ENCODE data around the gene RNF121.
A peak's percentile ranks its signal among the peaks of the same experiment; 100 is the strongest.
"Not testable (repeated sequence)": the region's sequence is repeated elsewhere in the genome, so short reads cannot be mapped to it uniquely, and the experiment has no call there.

Gene RNF121

GRCh38 chr11:71928737-71929443, at the start of gene RNF121:
RNF121 (plus strand) TSS chr11:71929046; CDS start chr11:71929062, 16 bp downstream.
- H3K27ac ChIP-seq (ENCODE audit: low read depth in 2 of 2, low read length in 2 of 2), result peak within 1 kb of the TSS; percentile 92 to 93
- H3K36me3 ChIP-seq (ENCODE audit: control insufficient read depth in 2 of 2, insufficient read depth in 2 of 2, low read length in 2 of 2), result no peaks in the 10 kb centered on the region
- H3K4me3 ChIP-seq (ENCODE audit: low read length in 2 of 2), result peak within 1 kb of the TSS; percentile 96 to 97
- peak within 1 kb of the TSS; percentile 79 to 97 for H3K9ac ChIP-seq (ENCODE audit: low read depth in 1 of 2, low read length in 2 of 2)
- H3K27me3 ChIP-seq (ENCODE audit: control insufficient read depth in 2 of 2, insufficient read depth in 2 of 2, low read length in 2 of 2), result no peaks in the 10 kb centered on the region
- H3K9me3 ChIP-seq (ENCODE audit: control insufficient read depth in 2 of 2, low read length in 2 of 2), result no peaks in the 10 kb centered on the region
- H3K4me1 ChIP-seq (ENCODE audit: control insufficient read depth in 2 of 2, insufficient read depth in 2 of 2, low read length in 2 of 2), result peaks cover 10 to 16% of the 10 kb centered on the region in 2 donors

- H3K36me3 ChIP-seq (ENCODE audit: control insufficient read depth in 2 of 2, insufficient read depth in 2 of 2, low read length in 2 of 2); H3K9me3 ChIP-seq (ENCODE audit: control insufficient read depth in 2 of 2, low read length in 2 of 2); H3K27me3 ChIP-seq (ENCODE audit: control insufficient read depth in 2 of 2, insufficient read depth in 2 of 2, low read length in 2 of 2); H3K27ac ChIP-seq (ENCODE audit: low read depth in 2 of 2, low read length in 2 of 2); H3K9ac ChIP-seq (ENCODE audit: low read depth in 1 of 2, low read length in 2 of 2); H3K4me3 ChIP-seq (ENCODE audit: low read length in 2 of 2); H3K4me1 ChIP-seq (ENCODE audit: control insufficient read depth in 2 of 2, insufficient read depth in 2 of 2, low read length in 2 of 2): not testable (repeated sequence)
Measured at GRCh38 chr11:71885806-71886205, 43.0 kb upstream of the RNF121 start.

- H3K4me1 ChIP-seq (ENCODE audit: control insufficient read depth in 2 of 2, insufficient read depth in 2 of 2, low read length in 2 of 2); H3K27ac ChIP-seq (ENCODE audit: low read depth in 2 of 2, low read length in 2 of 2); H3K9me3 ChIP-seq (ENCODE audit: control insufficient read depth in 2 of 2, low read length in 2 of 2); H3K27me3 ChIP-seq (ENCODE audit: control insufficient read depth in 2 of 2, insufficient read depth in 2 of 2, low read length in 2 of 2); H3K9ac ChIP-seq (ENCODE audit: low read depth in 1 of 2, low read length in 2 of 2); H3K4me3 ChIP-seq (ENCODE audit: low read length in 2 of 2); H3K36me3 ChIP-seq (ENCODE audit: control insufficient read depth in 2 of 2, insufficient read depth in 2 of 2, low read length in 2 of 2): not testable (repeated sequence)
Measured at GRCh38 chr11:71888335-71889010, 40.4 kb upstream of the RNF121 start.

DNA sequence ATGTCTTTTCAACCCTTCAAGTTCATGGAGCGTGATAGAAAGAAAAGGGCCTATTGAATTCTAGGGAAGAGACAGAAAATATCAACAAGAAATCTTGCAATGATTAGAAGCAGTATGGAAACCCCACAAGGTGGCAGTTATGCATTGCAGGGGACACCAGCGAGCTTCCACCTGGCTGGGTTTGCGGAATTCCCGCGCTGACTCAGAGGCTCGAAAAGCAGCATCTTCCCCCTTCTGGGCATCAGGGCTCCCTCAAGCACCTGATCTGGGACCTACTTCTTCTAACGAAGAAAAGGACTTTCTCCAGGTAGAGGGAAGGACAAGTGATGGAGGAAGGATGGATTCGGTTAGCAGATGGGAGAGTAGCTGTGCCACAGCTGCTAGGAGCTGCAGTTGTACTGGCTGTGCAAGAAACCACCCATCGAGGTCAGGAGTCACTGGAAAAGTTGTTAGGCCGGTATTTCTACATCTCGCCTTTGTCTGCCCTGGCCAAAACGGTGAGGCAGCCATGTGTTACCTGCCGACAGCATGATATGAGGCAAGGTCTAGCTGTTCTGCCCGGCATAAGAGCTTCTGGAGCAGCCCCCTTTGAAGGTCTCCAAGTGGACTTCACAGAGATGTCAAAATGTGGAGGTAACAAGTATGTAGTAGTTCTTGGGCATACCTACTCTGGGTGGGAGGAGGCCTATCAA, 39.5 kb upstream of the RNF121 start:
- H3K27ac ChIP-seq (ENCODE audit: low read depth in 2 of 2, low read length in 2 of 2); H3K27me3 ChIP-seq (ENCODE audit: control insufficient read depth in 2 of 2, insufficient read depth in 2 of 2, low read length in 2 of 2); H3K4me1 ChIP-seq (ENCODE audit: control insufficient read depth in 2 of 2, insufficient read depth in 2 of 2, low read length in 2 of 2); H3K9ac ChIP-seq (ENCODE audit: low read depth in 1 of 2, low read length in 2 of 2); H3K4me3 ChIP-seq (ENCODE audit: low read length in 2 of 2); H3K36me3 ChIP-seq (ENCODE audit: control insufficient read depth in 2 of 2, insufficient read depth in 2 of 2, low read length in 2 of 2); H3K9me3 ChIP-seq (ENCODE audit: control insufficient read depth in 2 of 2, low read length in 2 of 2): not testable (repeated sequence)

DNA sequence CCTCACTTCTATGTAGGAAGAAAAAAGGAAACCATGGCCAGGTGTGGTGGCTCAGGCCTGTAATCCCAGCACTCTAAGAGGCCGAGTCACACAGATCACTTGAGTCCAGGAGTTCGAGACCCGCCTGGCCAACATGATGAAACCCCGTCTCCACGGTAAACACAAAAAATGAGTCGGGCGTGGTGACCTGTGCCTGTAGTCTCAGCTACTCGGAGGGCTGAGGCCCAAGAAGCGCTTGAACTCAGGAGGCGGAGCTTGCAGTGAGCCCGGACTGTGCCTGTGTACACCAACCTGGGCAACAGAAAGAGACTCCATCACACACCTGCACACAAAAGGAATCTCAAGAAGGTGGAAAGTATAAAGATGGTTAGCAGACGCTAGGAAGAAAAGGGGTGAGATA, 32.9 kb upstream of the RNF121 start:
- Histone ChIP-seq H3K27ac (ENCODE audit: low read depth in 2 of 2, low read length in 2 of 2) (no peak overlapping the region), H3K4me3 (ENCODE audit: low read length in 2 of 2) (no peak overlapping the region), H3K36me3 (ENCODE audit: control insufficient read depth in 2 of 2, insufficient read depth in 2 of 2, low read length in 2 of 2) (no peaks in the 10 kb centered on the region), H3K27me3 (ENCODE audit: control insufficient read depth in 2 of 2, insufficient read depth in 2 of 2, low read length in 2 of 2) (no peaks in the 10 kb centered on the region), H3K9ac (ENCODE audit: low read depth in 1 of 2, low read length in 2 of 2) (no peak overlapping the region), H3K4me1 (ENCODE audit: control insufficient read depth in 2 of 2, insufficient read depth in 2 of 2, low read length in 2 of 2) (no peaks in the 10 kb centered on the region), H3K9me3 (ENCODE audit: control insufficient read depth in 2 of 2, low read length in 2 of 2) (no peaks in the 10 kb centered on the region)

GRCh38 chr11:71901137-71901536, 27.7 kb upstream of the RNF121 start:
- not testable (repeated sequence) for H3K27ac ChIP-seq (ENCODE audit: low read depth in 2 of 2, low read length in 2 of 2); H3K4me1 ChIP-seq (ENCODE audit: control insufficient read depth in 2 of 2, insufficient read depth in 2 of 2, low read length in 2 of 2); H3K4me3 ChIP-seq (ENCODE audit: low read length in 2 of 2); H3K9me3 ChIP-seq (ENCODE audit: control insufficient read depth in 2 of 2, low read length in 2 of 2); H3K27me3 ChIP-seq (ENCODE audit: control insufficient read depth in 2 of 2, insufficient read depth in 2 of 2, low read length in 2 of 2); H3K9ac ChIP-seq (ENCODE audit: low read depth in 1 of 2, low read length in 2 of 2); H3K36me3 ChIP-seq (ENCODE audit: control insufficient read depth in 2 of 2, insufficient read depth in 2 of 2, low read length in 2 of 2)

- no peak overlapping the region for H3K27ac ChIP-seq (ENCODE audit: low read depth in 2 of 2, low read length in 2 of 2)
- peaks cover 2 to 9% of the 10 kb centered on the region in 2 donors for H3K36me3 ChIP-seq (ENCODE audit: control insufficient read depth in 2 of 2, insufficient read depth in 2 of 2, low read length in 2 of 2)
- no peak overlapping the region for H3K4me3 ChIP-seq (ENCODE audit: low read length in 2 of 2)
- H3K9me3 ChIP-seq (ENCODE audit: control insufficient read depth in 2 of 2, low read length in 2 of 2), result no peaks in the 10 kb centered on the region
- H3K4me1 ChIP-seq (ENCODE audit: control insufficient read depth in 2 of 2, insufficient read depth in 2 of 2, low read length in 2 of 2), result no peaks in the 10 kb centered on the region
- no peaks in the 10 kb centered on the region for H3K27me3 ChIP-seq (ENCODE audit: control insufficient read depth in 2 of 2, insufficient read depth in 2 of 2, low read length in 2 of 2)
- H3K9ac ChIP-seq (ENCODE audit: low read depth in 1 of 2, low read length in 2 of 2), result no peak overlapping the region
Measured at GRCh38 chr11:71908218-71908617, 20.6 kb upstream of the RNF121 start.

DNA sequence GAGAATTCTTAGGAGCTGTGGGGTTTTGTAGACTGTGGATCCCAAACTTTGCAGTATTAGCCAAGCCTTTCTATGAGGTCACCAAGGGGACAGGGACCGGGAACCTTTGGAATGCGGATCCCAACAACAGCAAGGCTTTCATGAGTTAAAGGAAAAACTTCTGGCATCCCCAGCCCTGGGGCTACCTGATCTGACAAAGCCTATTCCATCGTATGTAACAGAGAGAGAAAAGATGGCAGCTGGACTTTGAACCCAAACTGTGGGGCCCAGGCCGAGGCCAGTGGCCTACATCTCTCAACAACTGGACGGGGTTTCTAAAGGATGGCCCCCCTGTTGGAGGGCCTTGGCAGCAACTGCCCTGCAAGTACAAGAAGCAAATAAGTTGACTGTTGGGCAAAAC, 18.1 kb upstream of the RNF121 start:
- peaks cover 8 to 14% of the 10 kb centered on the region in 2 donors for H3K36me3 ChIP-seq (ENCODE audit: control insufficient read depth in 2 of 2, insufficient read depth in 2 of 2, low read length in 2 of 2)
- not testable (repeated sequence) for H3K27ac ChIP-seq (ENCODE audit: low read depth in 2 of 2, low read length in 2 of 2)

GRCh38 chr11:71911321-71911985, 17.4 kb upstream of the RNF121 start:
- H3K36me3 ChIP-seq (ENCODE audit: control insufficient read depth in 2 of 2, insufficient read depth in 2 of 2, low read length in 2 of 2), result peaks cover 13 to 21% of the 10 kb centered on the region in 2 donors
- not testable (repeated sequence) for H3K27me3 ChIP-seq (ENCODE audit: control insufficient read depth in 2 of 2, insufficient read depth in 2 of 2, low read length in 2 of 2); H3K4me3 ChIP-seq (ENCODE audit: low read length in 2 of 2); H3K9ac ChIP-seq (ENCODE audit: low read depth in 1 of 2, low read length in 2 of 2); H3K9me3 ChIP-seq (ENCODE audit: control insufficient read depth in 2 of 2, low read length in 2 of 2); H3K27ac ChIP-seq (ENCODE audit: low read depth in 2 of 2, low read length in 2 of 2); H3K4me1 ChIP-seq (ENCODE audit: control insufficient read depth in 2 of 2, insufficient read depth in 2 of 2, low read length in 2 of 2)

More for the DNA sequence above, 18.1 kb upstream of the RNF121 start:
- H3K27me3 ChIP-seq (ENCODE audit: control insufficient read depth in 2 of 2, insufficient read depth in 2 of 2, low read length in 2 of 2); H3K9me3 ChIP-seq (ENCODE audit: control insufficient read depth in 2 of 2, low read length in 2 of 2); H3K4me1 ChIP-seq (ENCODE audit: control insufficient read depth in 2 of 2, insufficient read depth in 2 of 2, low read length in 2 of 2); H3K9ac ChIP-seq (ENCODE audit: low read depth in 1 of 2, low read length in 2 of 2); H3K4me3 ChIP-seq (ENCODE audit: low read length in 2 of 2): not testable (repeated sequence)

- H3K27me3 ChIP-seq (ENCODE audit: control insufficient read depth in 2 of 2, insufficient read depth in 2 of 2, low read length in 2 of 2); H3K9ac ChIP-seq (ENCODE audit: low read depth in 1 of 2, low read length in 2 of 2); H3K4me1 ChIP-seq (ENCODE audit: control insufficient read depth in 2 of 2, insufficient read depth in 2 of 2, low read length in 2 of 2); H3K4me3 ChIP-seq (ENCODE audit: low read length in 2 of 2); H3K9me3 ChIP-seq (ENCODE audit: control insufficient read depth in 2 of 2, low read length in 2 of 2); H3K27ac ChIP-seq (ENCODE audit: low read depth in 2 of 2, low read length in 2 of 2): not testable (repeated sequence)
- H3K36me3 ChIP-seq (ENCODE audit: control insufficient read depth in 2 of 2, insufficient read depth in 2 of 2, low read length in 2 of 2), result peaks cover 15 to 24% of the 10 kb centered on the region in 2 donors
Measured at GRCh38 chr11:71911986-71912340, 16.9 kb upstream of the RNF121 start.

All from mucosa of rectum (tissue), 2 donors.